Endothelial cell of umbilical vein (primary cell): ENCODE results near the gene MCM6. TPM values are rescaled to one million over a fixed set of nuclear protein-coding genes. Genes with fewer than 3 reads are reported as not detected.

Source experiments
- BruUV-seq: library from RNA; stranded (reverse); fragments of 400-500 nt; replicated peaks from 2 replicates; lab custom pipeline; 2021; lab: Mats Ljungman, UMichigan
- CTCF ChIA-PET: fragments of 300-600, 350-600 bp; sonication (Branson Sonifier 250); formaldehyde crosslinking; loops from one replicate; lab custom pipeline; 2021; ENCODE audit warnings: antibody characterized with exemption, inconsistent platforms; lab: Charles Lee
- POLR2A ChIA-PET: fragments of 300-600, 350-600 bp; sonication (Branson Sonifier 250); formaldehyde crosslinking; loops from one replicate; lab custom pipeline; 2021; ENCODE audit warnings: antibody characterized with exemption, inconsistent platforms; lab: Charles Lee
- DNase-seq: peaks from one replicate; pipeline ENCODE4 v3.0.0-alpha.2; 2011; ENCODE audit warnings: low read depth, low spot score
- FAIRE-seq: peaks from 2 replicates; lab custom pipeline; 2011; peaks lifted over from hg19 to GRCh38; lab: Jason Lieb, UNC
- H2AFZ ChIP-seq: 2 replicates; pipeline ENCODE4 v1.6.0; 2012; ENCODE audit warnings: low read depth, low read length, control low read depth, inconsistent platforms
- H3K27ac ChIP-seq: 2 replicates; pipeline ENCODE4 v1.5.1; 2011; ENCODE audit warnings: low read depth, mild to moderate bottlenecking, control low read depth, low read length, moderate library complexity; ENCODE audit not compliant: insufficient read depth
- H3K27me3 ChIP-seq, 2 experiments: 2 replicates each; pipeline versions ENCODE4 v1.6.0 to v1.6.1; 2011; ENCODE audit warnings: low read length in 2 of 2, mixed read lengths in 1 of 2; ENCODE audit not compliant: control insufficient read depth in 2 of 2, insufficient read depth in 2 of 2
- H3K36me3 ChIP-seq, 2 experiments: 2 replicates in 1 of 2; 3 replicates in 1 of 2; pipeline ENCODE4 v1.5.1; 2011; ENCODE audit warnings: low read length in 2 of 2, mild to moderate bottlenecking in 1 of 2, moderate library complexity in 1 of 2; ENCODE audit not compliant: control insufficient read depth in 2 of 2, insufficient read depth in 2 of 2; ENCODE audit errors: extremely low read depth in 1 of 2
- H3K4me1 ChIP-seq: 3 replicates; pipeline ENCODE4 v1.5.1; 2011; ENCODE audit warnings: mild to moderate bottlenecking, low read length; ENCODE audit not compliant: control insufficient read depth, insufficient read depth; ENCODE audit errors: extremely low read depth
- H3K4me2 ChIP-seq: 2 replicates; pipeline ENCODE4 v1.6.1; 2011; ENCODE audit warnings: low read length, control low read depth, mixed read lengths; ENCODE audit not compliant: insufficient read depth
- H3K4me3 ChIP-seq, 3 experiments: fragments of 200-600 bp in 1 of 3; sonication (generic), shearing (Covaris generic) in 1 of 3; replicated peaks in 1 of 3; 2 replicates each; pipeline ENCODE4 v1.5.1; 2011 to 2016; ENCODE audit warnings: control low read depth in 3 of 3, low read length in 3 of 3, mild to moderate bottlenecking in 2 of 3, inconsistent platforms in 1 of 3, low read depth in 1 of 3, moderate library complexity in 1 of 3; ENCODE audit not compliant: insufficient read depth in 1 of 3
- H3K79me2 ChIP-seq: 2 replicates; pipeline ENCODE4 v1.6.0; 2012; ENCODE audit warnings: low read length, inconsistent platforms; ENCODE audit not compliant: control insufficient read depth, insufficient read depth
- H3K9ac ChIP-seq: replicated peaks from 2 replicates; pipeline ENCODE3; 2011; ENCODE audit warnings: low read length, control low read depth; ENCODE audit not compliant: insufficient read depth; ENCODE audit errors: extremely low read depth
- H3K9me1 ChIP-seq: replicated peaks from 3 replicates; pipeline ENCODE4 v1.6.0; 2011; ENCODE audit warnings: mild to moderate bottlenecking, low read length; ENCODE audit not compliant: control insufficient read depth, insufficient read depth; ENCODE audit errors: extremely low read depth
- H3K9me3 ChIP-seq: replicated peaks from 2 replicates; pipeline ENCODE4 v1.5.1; 2012; ENCODE audit warnings: low read length, inconsistent platforms; ENCODE audit not compliant: control insufficient read depth, insufficient read depth
- H4K20me1 ChIP-seq: replicated peaks from 2 replicates; pipeline ENCODE3; 2011; ENCODE audit warnings: mild to moderate bottlenecking, low read length; ENCODE audit not compliant: control insufficient read depth, insufficient read depth; ENCODE audit errors: extremely low read depth
- EZH2 ChIP-seq: IDR thresholded peaks from 2 replicates; pipeline ENCODE4 v1.6.1; 2012; ENCODE audit warnings: borderline replicate concordance, low read depth, mild to moderate bottlenecking, moderate library complexity, low read length, inconsistent platforms; ENCODE audit not compliant: severe bottlenecking
- FOS ChIP-seq: IDR thresholded peaks from 2 replicates; pipeline ENCODE4 v1.6.1; 2011; ENCODE audit warnings: mild to moderate bottlenecking, low read length, moderate library complexity, borderline replicate concordance; ENCODE audit not compliant: insufficient read depth
- GATA2 ChIP-seq: IDR thresholded peaks from 2 replicates; pipeline ENCODE4 v1.7.0; 2011; ENCODE audit warnings: low read depth, mild to moderate bottlenecking, moderate library complexity, mixed read lengths, low read length; ENCODE audit not compliant: insufficient read length, insufficient read depth
- JUN ChIP-seq: IDR thresholded peaks from 2 replicates; pipeline ENCODE4 v1.6.1; 2011; ENCODE audit warnings: borderline replicate concordance, low read depth; ENCODE audit not compliant: insufficient read length, insufficient read depth
- MYC ChIP-seq: IDR thresholded peaks from one replicate; pipeline ENCODE4 v1.6.1; 2011; ENCODE audit warnings: mild to moderate bottlenecking, low read depth, low read length
- POLR2A ChIP-seq: IDR thresholded peaks from 2 replicates; pipeline ENCODE4 v1.6.1; 2012; ENCODE audit warnings: low read depth, mild to moderate bottlenecking, control low read depth, low read length
- POLR2AphosphoS5 ChIP-seq: IDR thresholded peaks from 2 replicates; pipeline ENCODE4 v1.6.1; 2012; ENCODE audit warnings: low read depth, mild to moderate bottlenecking, control low read depth, low read length, moderate library complexity; ENCODE audit not compliant: insufficient read depth
- dilution Hi-C: fragments of 300-500 bp; cut with MboI; formaldehyde crosslinking; loops from one replicate; pipeline ENCODE4 v1.15.0; 2019; ENCODE audit warnings: low sequenced_read_pairs; ENCODE audit not compliant: extremely low pct_ligation_motif_present
- intact Hi-C: fragments of 100-400 bp; cut with micrococcal nuclease; formaldehyde crosslinking; loops from one replicate; pipeline ENCODE4 v1.10.0; 2022
- polyA plus RNA-seq, 4 experiments: library from polyadenylated mRNA; depleted of rRNA in 3 of 4; stranded (reverse) in 3 of 4; unstranded in 1 of 4; fragments of >200 nt; gene quantifications; 2 replicates each; pipeline versions ENCODE4 v1.2.1 to v1.2.3, GENCODE V29; 2011 to 2012; ENCODE audit warnings: missing spikeins in 1 of 4
- total RNA-seq: library from RNA; stranded (reverse); gene quantifications from 2 replicates; pipeline ENCODE4 v1.2.3, GENCODE V29; 2021
- TF ChIP-seq, protein P1 (sequence below): IDR thresholded peaks from 2 replicates; pipeline ENCODE4 v1.6.1; 2011; ENCODE audit not compliant: insufficient read depth, insufficient read length
- TF ChIP-seq, protein P2 (sequence below), 2 donors: IDR thresholded peaks; 1 replicate in 1 of 2; 2 replicates in 1 of 2; pipeline ENCODE4 v1.5.1; 2011; ENCODE audit warnings: low read length in 2 of 2, mild to moderate bottlenecking in 2 of 2, moderate library complexity in 2 of 2, control low read depth in 1 of 2, inconsistent platforms in 1 of 2, low read depth in 1 of 2; ENCODE audit not compliant: insufficient read depth in 1 of 2; ENCODE audit errors: extremely low read depth in 1 of 2

MCM6 gene
- total and polyA plus RNA-seq, 2 donors (not counting 3 experiments of a cell fraction or from before 2014, with no cell fraction given) = 20.6 to 52.6 TPM

GRCh38 chr2:135825131-135825530, 51.1 kb downstream of the MCM6 start:
- CTCF ChIA-PET = interaction anchor here (0.9 to 1.0 kb wide), 2 partner anchors 19 to 28 kb away, joined by 3 read pairs; no protein-coding TSS in a partner anchor
- no peak overlapping the region for H2AFZ ChIP-seq
- dilution Hi-C loops = no loop called here

More at GRCh38 chr2:135825131-135825530, 51.1 kb downstream of the MCM6 start:
- no peaks in the 10 kb centered on the region for H3K79me2 ChIP-seq
- H4K20me1 ChIP-seq = no peaks in the 10 kb centered on the region
- H3K9me3 ChIP-seq = no peaks in the 10 kb centered on the region
- H3K9me1 ChIP-seq = no peaks in the 10 kb centered on the region
- no peak overlapping the region for H3K4me2 ChIP-seq
- no peak overlapping the region for H3K27ac ChIP-seq
- peaks cover 1 to 4% of the 10 kb centered on the region in 2 experiments for H3K27me3 ChIP-seq
- H3K9ac ChIP-seq = no peak overlapping the region
- DNase-seq (no peak), FAIRE-seq (no peak)
- POLR2A ChIA-PET = no interaction called here
- no peak overlapping the region for H3K4me3 ChIP-seq
- no TSS peak for BruUV-seq
- intact Hi-C loops = no loop called here
- H3K4me1 ChIP-seq = no peaks in the 10 kb centered on the region
- H3K36me3 ChIP-seq = no peaks in the 10 kb centered on the region
- TF ChIP-seq, protein P1, sequence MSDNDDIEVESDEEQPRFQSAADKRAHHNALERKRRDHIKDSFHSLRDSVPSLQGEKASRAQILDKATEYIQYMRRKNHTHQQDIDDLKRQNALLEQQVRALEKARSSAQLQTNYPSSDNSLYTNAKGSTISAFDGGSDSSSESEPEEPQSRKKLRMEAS = no peak
- TF ChIP-seq EZH2 = no peak
- no peak for TF ChIP-seq JUN
- no peak for TF ChIP-seq MYC
- TF ChIP-seq, protein P2, sequence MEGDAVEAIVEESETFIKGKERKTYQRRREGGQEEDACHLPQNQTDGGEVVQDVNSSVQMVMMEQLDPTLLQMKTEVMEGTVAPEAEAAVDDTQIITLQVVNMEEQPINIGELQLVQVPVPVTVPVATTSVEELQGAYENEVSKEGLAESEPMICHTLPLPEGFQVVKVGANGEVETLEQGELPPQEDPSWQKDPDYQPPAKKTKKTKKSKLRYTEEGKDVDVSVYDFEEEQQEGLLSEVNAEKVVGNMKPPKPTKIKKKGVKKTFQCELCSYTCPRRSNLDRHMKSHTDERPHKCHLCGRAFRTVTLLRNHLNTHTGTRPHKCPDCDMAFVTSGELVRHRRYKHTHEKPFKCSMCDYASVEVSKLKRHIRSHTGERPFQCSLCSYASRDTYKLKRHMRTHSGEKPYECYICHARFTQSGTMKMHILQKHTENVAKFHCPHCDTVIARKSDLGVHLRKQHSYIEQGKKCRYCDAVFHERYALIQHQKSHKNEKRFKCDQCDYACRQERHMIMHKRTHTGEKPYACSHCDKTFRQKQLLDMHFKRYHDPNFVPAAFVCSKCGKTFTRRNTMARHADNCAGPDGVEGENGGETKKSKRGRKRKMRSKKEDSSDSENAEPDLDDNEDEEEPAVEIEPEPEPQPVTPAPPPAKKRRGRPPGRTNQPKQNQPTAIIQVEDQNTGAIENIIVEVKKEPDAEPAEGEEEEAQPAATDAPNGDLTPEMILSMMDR (IDR thresholded peaks at IDR 0.05; ENCODE audit: extremely low read depth in 1 of 2, insufficient read depth in 1 of 2, low read depth in 1 of 2, low read length in 2 of 2) = no peak
- no peak for TF ChIP-seq GATA2
- TF ChIP-seq POLR2AphosphoS5 = no peak
- TF ChIP-seq FOS = no peak
- no peak for TF ChIP-seq POLR2A
